CD4-positive, alpha-beta T cell (primary cell): ENCODE measurements around the gene CTDSPL2. TPM values are rescaled to one million over a fixed set of nuclear protein-coding genes. Genes with fewer than 3 reads are reported as not detected.

Experiments
- ATAC-seq: fragments of 200-7000 bp; cut with Tn5 transposase; one replicate; pipeline ENCODE4 v1.10.0; 2022; ENCODE audit warnings: mild to moderate bottlenecking; ENCODE audit not compliant: poor library complexity
- CTCF ChIA-PET: fragments of 350-600 bp; sonication (Branson Sonifier 250); formaldehyde crosslinking; loops from one replicate; lab custom pipeline; 2021; ENCODE audit warnings: antibody characterized with exemption, inconsistent platforms; lab: Charles Lee
- POLR2A ChIA-PET: fragments of 350-600 bp; sonication (Branson Sonifier 250); formaldehyde crosslinking; loops from one replicate; lab custom pipeline; 2021; ENCODE audit warnings: antibody characterized with exemption, inconsistent platforms; lab: Charles Lee
- DNase-seq, 14 experiments: peaks; one replicate each; pipeline ENCODE4 v3.0.0-alpha.2; 2013 to 2020; ENCODE audit warnings: mixed read lengths in 2 of 14
- H3K27ac ChIP-seq, 2 donors: one replicate each; pipeline versions ENCODE4 v1.5.1 to v1.7.0; 2013; ENCODE audit warnings: low read length in 2 of 2, low read depth in 1 of 2, mild to moderate bottlenecking in 1 of 2
- H3K27me3 ChIP-seq, 2 experiments: 1 replicate in 1 of 2; 2 replicates in 1 of 2; pipeline versions ENCODE4 v1.6.1 to v1.7.0; 2013; ENCODE audit warnings: low read length in 2 of 2, control low read depth in 1 of 2, mild to moderate bottlenecking in 1 of 2, moderate library complexity in 1 of 2; ENCODE audit not compliant: insufficient read depth in 2 of 2, control insufficient read depth in 1 of 2
- H3K36me3 ChIP-seq: one replicate; pipeline ENCODE4 v1.6.1; 2013; ENCODE audit warnings: low read length, control low read depth; ENCODE audit not compliant: insufficient read depth
- H3K4me1 ChIP-seq: one replicate; pipeline ENCODE4 v1.6.1; 2013; ENCODE audit warnings: low read length, control low read depth; ENCODE audit not compliant: insufficient read depth
- H3K4me3 ChIP-seq: one replicate; pipeline ENCODE4 v1.5.1; 2013; ENCODE audit warnings: mild to moderate bottlenecking, low read length, moderate library complexity
- H3K9me3 ChIP-seq, 2 experiments: 1 replicate in 1 of 2; 2 replicates in 1 of 2; pipeline versions ENCODE4 v1.6.1 to v1.7.0; 2013; ENCODE audit warnings: low read length in 2 of 2, mild to moderate bottlenecking in 2 of 2, control low read depth in 1 of 2, moderate library complexity in 1 of 2; ENCODE audit not compliant: control insufficient read depth in 1 of 2, insufficient read depth in 1 of 2
- H3K27ac Mint-ChIP-seq: one replicate; pipeline ENCODE4 v1.8.0; 2020; ENCODE audit warnings: mixed read lengths
- H3K27me3 Mint-ChIP-seq: one replicate; pipeline ENCODE4 v1.8.0; 2021; ENCODE audit warnings: mixed read lengths
- H3K36me3 Mint-ChIP-seq: one replicate; pipeline ENCODE4 v1.8.0; 2021; ENCODE audit warnings: low read depth, mixed read lengths
- H3K4me1 Mint-ChIP-seq: one replicate; pipeline ENCODE4 v1.8.0; 2021; ENCODE audit warnings: low read depth, mixed read lengths
- H3K4me3 Mint-ChIP-seq: one replicate; pipeline ENCODE4 v1.8.0; 2020; ENCODE audit warnings: mild to moderate bottlenecking, mixed read lengths
- H3K9me3 Mint-ChIP-seq: one replicate; pipeline ENCODE4 v1.8.0; 2020; ENCODE audit warnings: mixed read lengths
- CTCF ChIP-seq: fragments of 200-600 bp; IDR thresholded peaks from one replicate; pipeline ENCODE4 v1.8.0; 2022; ENCODE audit warnings: antibody characterized with exemption, mild to moderate bottlenecking
- intact Hi-C, 2 experiments: fragments of 100-400 bp; cut with DNase I in 1 of 2; cut with micrococcal nuclease in 1 of 2; formaldehyde crosslinking; loops; one replicate each; pipeline versions ENCODE4 v1.15.1 to v1.9.0; 2023 to 2025; cut with DNase I, micrococcal nuclease
- total RNA-seq, 174 experiments: library from RNA in 2 of 174; stranded (reverse) in 2 of 174; gene quantifications; one replicate each; pipeline ENCODE4 v1.2.3 and lab custom pipeline; 2021 to 2026

Gene CTDSPL2
- total RNA-seq, 2 experiments from 2014 or later, result 106 to 113 TPM

- Mint-ChIP-seq H3K9me3 (no peaks in the 10 kb centered on the region), H3K4me3 (no peak overlapping the region), H3K36me3 (peaks cover 34% of the 10 kb centered on the region), H3K4me1 (peaks cover 61% of the 10 kb centered on the region), H3K27ac (no peak overlapping the region), H3K27me3 (no peaks in the 10 kb centered on the region)
- Histone ChIP-seq H3K4me1 (peaks cover 16% of the 10 kb centered on the region), H3K27me3 (no peaks in the 10 kb centered on the region), H3K4me3 (no peak overlapping the region), H3K9me3 (no peaks in the 10 kb centered on the region), H3K27ac (no peak overlapping the region), H3K36me3 (peaks cover 7% of the 10 kb centered on the region)
- CTCF ChIA-PET, result interaction anchor here (1.1 kb wide), 1 partner anchor 110 kb away, joined by 7 read pairs; no protein-coding TSS in a partner anchor
- POLR2A ChIA-PET, result interaction anchor here (1.0 to 2.3 kb wide), 2 partner anchors 9 to 148 kb away, joined by 3 to 8 read pairs; partner anchors contain the start of gene CTDSPL2
- ATAC-seq (no peak), DNase-seq (no peak)
- TF ChIP-seq CTCF, result no peak
- intact Hi-C loops, result no loop called here
Measured at GRCh38 chr15:44435893-44436667, 8.7 kb downstream of the CTDSPL2 start.

GRCh38 chr15:44438402-44438801, 11.0 kb downstream of the CTDSPL2 start:
- Mint-ChIP-seq H3K27me3 (no peaks in the 10 kb centered on the region), H3K9me3 (peaks cover 2% of the 10 kb centered on the region), H3K36me3 (peaks cover 44% of the 10 kb centered on the region), H3K4me3 (no peak overlapping the region), H3K4me1 (peaks cover 60% of the 10 kb centered on the region), H3K27ac (peak overlapping the region; percentile 3)
- Histone ChIP-seq H3K36me3 (peaks cover 2% of the 10 kb centered on the region), H3K27ac (no peak overlapping the region), H3K27me3 (no peaks in the 10 kb centered on the region), H3K4me1 (peaks cover 14% of the 10 kb centered on the region), H3K9me3 (peaks cover 0 to 3% of the 10 kb centered on the region in 2 experiments), H3K4me3 (no peak overlapping the region)
- DNase-seq (no peak), ATAC-seq (no peak)
- TF ChIP-seq CTCF, result no peak
- ChIA-PET CTCF (interaction anchor here (1.0 kb wide), 1 partner anchor 8 kb away, joined by 3 read pairs; no protein-coding TSS in a partner anchor), POLR2A (no interaction called here)
- intact Hi-C loops, result no loop called here

GRCh38 chr15:44441095-44441501, 13.7 kb downstream of the CTDSPL2 start:
- POLR2A ChIA-PET, result interaction anchor here (1.5 kb wide), 1 partner anchor 14 kb away, joined by 5 read pairs; the partner anchor contains the start of gene CTDSPL2

More at GRCh38 chr15:44441095-44441501, 13.7 kb downstream of the CTDSPL2 start:
- Histone ChIP-seq H3K27ac (no peak overlapping the region), H3K4me1 (peaks cover 11% of the 10 kb centered on the region), H3K36me3 (peaks cover 2% of the 10 kb centered on the region), H3K4me3 (no peak overlapping the region), H3K9me3 (peaks cover 0 to 3% of the 10 kb centered on the region in 2 experiments), H3K27me3 (no peaks in the 10 kb centered on the region)
- Mint-ChIP-seq H3K4me3 (no peak overlapping the region), H3K36me3 (peaks cover 52% of the 10 kb centered on the region), H3K4me1 (peaks cover 55% of the 10 kb centered on the region), H3K27me3 (no peaks in the 10 kb centered on the region), H3K9me3 (peaks cover 2% of the 10 kb centered on the region), H3K27ac (peak overlapping the region; percentile 6)
- intact Hi-C loops, result no loop called here
- CTCF ChIA-PET, result no interaction called here
- DNase-seq, result no peak
- TF ChIP-seq CTCF, result no peak
- no peak for ATAC-seq
